Lung (tissue), 16 donors: ENCODE measurements around the gene GRK6. TPM values are rescaled to one million over a fixed set of nuclear protein-coding genes. Genes with fewer than 3 reads are reported as not detected.

Source experiments
- ATAC-seq: fragments of 200-7000 bp; cut with Tn5 transposase; one replicate; pipeline ENCODE4 v1.9.1; 2020; ENCODE audit warnings: moderate number of reproducible peaks; ENCODE audit not compliant: insufficient read depth, low FRiP score
- DNase-seq, 3 donors: peaks; one replicate each; pipeline ENCODE4 v3.0.0-alpha.2; 2013 to 2017
- H3K27ac ChIP-seq, 2 donors: one replicate each; pipeline ENCODE4 v1.5.1; 2013; ENCODE audit warnings: mild to moderate bottlenecking in 2 of 2, moderate library complexity in 2 of 2, control low read depth in 1 of 2, inconsistent platforms in 1 of 2, low read depth in 1 of 2, low read length in 1 of 2
- H3K27me3 ChIP-seq, 3 donors: one replicate each; pipeline ENCODE4 v1.5.1; 2013; ENCODE audit warnings: low read length in 2 of 3; ENCODE audit not compliant: control insufficient read depth in 3 of 3, insufficient read depth in 3 of 3
- H3K36me3 ChIP-seq, 4 donors: one replicate each; pipeline ENCODE4 v1.5.1; 2013; ENCODE audit warnings: low read length in 4 of 4, mild to moderate bottlenecking in 1 of 4, moderate library complexity in 1 of 4; ENCODE audit not compliant: control insufficient read depth in 4 of 4, insufficient read depth in 4 of 4
- H3K4me1 ChIP-seq, 5 donors: one replicate each; pipeline ENCODE4 v1.5.1; 2013; ENCODE audit warnings: low read length in 5 of 5, mild to moderate bottlenecking in 2 of 5, moderate library complexity in 1 of 5; ENCODE audit not compliant: control insufficient read depth in 5 of 5, insufficient read depth in 5 of 5
- H3K4me3 ChIP-seq: one replicate; pipeline ENCODE4 v1.5.1; 2013; ENCODE audit warnings: mild to moderate bottlenecking, control low read depth, moderate library complexity
- H3K9ac ChIP-seq, 2 donors: one replicate each; pipeline ENCODE4 v1.5.1; 2013; ENCODE audit warnings: low read length in 2 of 2, control low read depth in 1 of 2; ENCODE audit not compliant: insufficient read depth in 1 of 2
- H3K9me3 ChIP-seq, 4 donors: one replicate each; pipeline ENCODE4 v1.5.1; 2013; ENCODE audit warnings: low read length in 3 of 4, mild to moderate bottlenecking in 1 of 4, moderate library complexity in 1 of 4; ENCODE audit not compliant: control insufficient read depth in 4 of 4, insufficient read depth in 3 of 4
- CTCF ChIP-seq: IDR thresholded peaks from 2 replicates; pipeline ENCODE4 v1.5.1; 2012; ENCODE audit warnings: mild to moderate bottlenecking; ENCODE audit errors: control extremely low read depth, extremely low read depth
- WGBS, 2 donors: extraction: QIAGEN DNeasy Blood & Tissue Kit; methylation state at CpG; one replicate each; pipeline ENCODE4 v1.1.7; 2013; 5-methylcytosine and 5-hydroxymethylcytosine counted together
- long read RNA-seq, 5 donors: transcript quantifications; one replicate each; lab custom pipeline, GENCODE V29; 2026
- polyA plus RNA-seq, 2 donors: library from polyadenylated mRNA; stranded (reverse); fragments of 200-250 nt; gene quantifications; one replicate each; pipeline ENCODE4 v1.2.1, GENCODE V29; 2013
- total RNA-seq, 2 donors: library from RNA; depleted of rRNA in 1 of 2; stranded (reverse); fragments of >200 nt in 1 of 2; gene quantifications; one replicate each; pipeline ENCODE4 v1.2.1, GENCODE V29; 2014 to 2021
- donor health status: control.
- donor health status: control.
- donor health status: Bipolar disorder and iron deficiency.
- donor health status: healthy.
- donor health status: DM: yes; HTN: yes; CAD: no.

Gene GRK6
- total RNA-seq: 10 to 100 TPM; 22.4 to 58.1 TPM
- 10 to 100 TPM; 20.7 to 68.0 TPM for polyA plus RNA-seq
- long read RNA-seq, donor 1, transcript GRK6-201 (16 exons, 2,939 nt): major isoform, 8 of 8 reads
- long read RNA-seq, donor 1, partial matches to known transcripts: 0 of 8 reads
- long read RNA-seq, donor 1, other reads (novel, unspliced or antisense): 0 of 8 reads
- long read RNA-seq, donor 2, partial matches to known transcripts: 0 of 2 reads
- long read RNA-seq, donor 2, other reads (novel, unspliced or antisense): 0 of 2 reads
- long read RNA-seq, donor 3, partial matches to known transcripts: 0 of 3 reads
- long read RNA-seq, donor 3, other reads (novel, unspliced or antisense): 0 of 3 reads
- long read RNA-seq, donor 4, partial matches to known transcripts: 0 of 2 reads
- long read RNA-seq, donor 4, other reads (novel, unspliced or antisense): 0 of 2 reads
- long read RNA-seq, donor 5, partial matches to known transcripts: 0 of 4 reads
- long read RNA-seq, donor 5, other reads (novel, unspliced or antisense): 0 of 4 reads

- TF ChIP-seq CTCF: no peak
- 1% methylated on average over 59 to 82 of the region's 82 CpGs for WGBS, 2 donors
- no peaks in the 10 kb centered on the region for H3K9me3 ChIP-seq
- ATAC-seq (no peak), DNase-seq (peak in 2 of 3 donors; percentile 45 to 46)
- peak within 1 kb of the TSS; percentile 75 for H3K4me3 ChIP-seq
- peak within 1 kb of the TSS; percentile 85 to 92 for H3K9ac ChIP-seq
- no peaks in the 10 kb centered on the region for H3K27me3 ChIP-seq
- peaks cover 0 to 31% (median 12%) of the 10 kb centered on the region in 5 donors for H3K4me1 ChIP-seq
- H3K27ac ChIP-seq: peak within 1 kb of the TSS; percentile 91 to 96
- peaks cover 0 to 13% (median 3%) of the 10 kb centered on the region in 4 donors for H3K36me3 ChIP-seq
These were observed at the start of gene GRK6 for GRCh38 chr5:177426566-177427210. Gene GRK6, plus strand, starts transcription at chr5:177426676. Its CDS starts 170 bp downstream, at chr5:177426846.

DNA sequence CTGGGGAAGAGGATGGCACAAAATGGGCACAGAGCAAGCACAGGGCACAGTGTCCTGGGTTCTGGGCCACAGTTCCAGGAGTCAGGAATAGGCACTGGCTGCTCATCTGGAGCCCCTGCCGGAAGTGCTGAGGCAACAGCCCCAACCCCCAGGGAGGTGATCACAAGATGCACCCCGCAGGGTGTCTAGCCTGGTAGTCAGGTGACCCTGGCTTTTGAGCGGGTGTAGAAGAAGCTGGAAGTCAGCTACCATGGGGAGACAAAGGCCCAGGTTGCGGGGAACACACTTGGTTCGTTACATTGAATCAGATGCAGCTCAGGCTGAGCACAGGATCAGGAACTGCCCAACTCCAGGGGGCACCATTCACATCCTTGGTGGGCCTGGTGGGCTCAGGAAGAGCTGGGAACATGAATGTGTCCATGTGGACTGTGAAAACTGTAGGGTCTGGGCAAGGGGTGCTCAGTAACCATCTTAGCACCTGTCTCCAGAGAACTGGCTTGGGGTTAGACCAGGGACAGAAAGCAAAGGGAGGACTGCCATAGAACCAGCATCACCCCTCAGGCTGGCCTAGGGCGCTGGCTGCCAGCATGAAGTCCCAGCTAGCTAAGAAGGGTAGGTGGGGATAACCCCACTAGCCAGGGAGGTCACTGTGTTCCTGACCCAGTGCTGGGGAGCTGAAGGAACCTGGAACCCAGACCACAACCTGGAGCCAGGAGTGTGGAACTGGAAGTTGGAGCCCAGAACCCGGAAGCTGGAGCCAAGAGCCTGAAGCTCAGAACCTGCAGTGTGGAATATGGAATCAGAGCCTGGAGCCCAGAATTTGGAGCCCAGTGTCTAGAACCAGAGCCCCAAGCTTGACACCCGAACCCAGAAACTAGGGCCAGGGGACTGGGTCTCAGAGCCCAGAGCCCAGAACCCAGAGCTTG is 48.4 kb upstream of the GRK6 start:
- no peak overlapping the region for H3K4me3 ChIP-seq
- no peak overlapping the region for H3K27ac ChIP-seq
- no peaks in the 10 kb centered on the region for H3K36me3 ChIP-seq
- ATAC-seq (no peak), DNase-seq (no peak)
- no peaks in the 10 kb centered on the region for H3K27me3 ChIP-seq
- no peak for TF ChIP-seq CTCF
- H3K9ac ChIP-seq: no peak overlapping the region
- 83 to 91% methylated on average over 8 of the region's 8 CpGs for WGBS, 2 donors
- H3K9me3 ChIP-seq: no peaks in the 10 kb centered on the region
- peaks cover 0 to 3% (median 0%) of the 10 kb centered on the region in 5 donors for H3K4me1 ChIP-seq

- ATAC-seq: no peak
- 70 to 74% methylated on average over 15 of the region's 15 CpGs for WGBS, 2 donors
- no peak overlapping the region for H3K4me3 ChIP-seq
These were observed 47.3 kb upstream of the GRK6 start for GRCh38 chr5:177378884-177379883.

More at GRCh38 chr5:177378884-177379883, 47.3 kb upstream of the GRK6 start:
- Histone ChIP-seq H3K27me3 (no peaks in the 10 kb centered on the region), H3K9ac (no peak overlapping the region), H3K27ac (no peak overlapping the region), H3K4me1 (peaks cover 0 to 3% (median 0%) of the 10 kb centered on the region in 5 donors), H3K36me3 (no peaks in the 10 kb centered on the region), H3K9me3 (no peaks in the 10 kb centered on the region)
- TF ChIP-seq CTCF: no peak
- DNase-seq: no peak
